ENCODE results near the gene LCE3E. TPM values are rescaled to one million over a fixed set of nuclear protein-coding genes. Genes with fewer than 3 reads are reported as not detected.
"Not testable (repeated sequence)": the region's sequence is repeated elsewhere in the genome, so short reads cannot be mapped to it uniquely, and the experiment has no call there.

Gene LCE3E
- total RNA-seq, 1 donor from 2014 or later: not detected

DNA sequence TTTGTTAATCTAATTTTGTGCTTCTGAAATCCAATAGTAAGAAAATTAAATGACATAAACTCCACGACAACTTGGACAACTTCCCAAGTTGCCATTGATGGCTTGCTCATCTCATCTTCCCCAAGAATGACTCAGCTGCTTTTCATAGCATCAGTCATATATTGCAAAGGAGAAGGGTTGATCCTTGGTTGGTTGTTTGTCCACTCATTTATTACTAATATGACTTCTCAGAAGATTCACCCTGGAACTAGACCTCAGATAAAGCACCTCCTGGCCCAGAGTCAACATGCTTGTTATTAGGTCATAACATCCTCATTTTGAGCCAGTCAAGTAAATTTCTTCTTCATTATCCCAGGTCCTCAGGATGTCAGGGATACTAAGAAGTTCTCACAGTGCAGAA, 16.1 kb upstream of the LCE3E start:
- TF ChIP-seq, protein P1, sequence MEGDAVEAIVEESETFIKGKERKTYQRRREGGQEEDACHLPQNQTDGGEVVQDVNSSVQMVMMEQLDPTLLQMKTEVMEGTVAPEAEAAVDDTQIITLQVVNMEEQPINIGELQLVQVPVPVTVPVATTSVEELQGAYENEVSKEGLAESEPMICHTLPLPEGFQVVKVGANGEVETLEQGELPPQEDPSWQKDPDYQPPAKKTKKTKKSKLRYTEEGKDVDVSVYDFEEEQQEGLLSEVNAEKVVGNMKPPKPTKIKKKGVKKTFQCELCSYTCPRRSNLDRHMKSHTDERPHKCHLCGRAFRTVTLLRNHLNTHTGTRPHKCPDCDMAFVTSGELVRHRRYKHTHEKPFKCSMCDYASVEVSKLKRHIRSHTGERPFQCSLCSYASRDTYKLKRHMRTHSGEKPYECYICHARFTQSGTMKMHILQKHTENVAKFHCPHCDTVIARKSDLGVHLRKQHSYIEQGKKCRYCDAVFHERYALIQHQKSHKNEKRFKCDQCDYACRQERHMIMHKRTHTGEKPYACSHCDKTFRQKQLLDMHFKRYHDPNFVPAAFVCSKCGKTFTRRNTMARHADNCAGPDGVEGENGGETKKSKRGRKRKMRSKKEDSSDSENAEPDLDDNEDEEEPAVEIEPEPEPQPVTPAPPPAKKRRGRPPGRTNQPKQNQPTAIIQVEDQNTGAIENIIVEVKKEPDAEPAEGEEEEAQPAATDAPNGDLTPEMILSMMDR (IDR thresholded peaks at IDR 0.05; ENCODE audit: unreplicated experiment): no peak
- Mint-ChIP-seq H3K27ac (no peak overlapping the region), H3K9me3 (peaks cover 45% of the 10 kb centered on the region), H3K27me3 (ENCODE audit: low read depth) (no peaks in the 10 kb centered on the region), H3K4me1 (no peaks in the 10 kb centered on the region), H3K36me3 (no peaks in the 10 kb centered on the region), H3K4me3 (no peak overlapping the region)
- DNase-seq (ENCODE audit: low spot score in 2 of 2, unreplicated experiment in 2 of 2): no peak

DNA sequence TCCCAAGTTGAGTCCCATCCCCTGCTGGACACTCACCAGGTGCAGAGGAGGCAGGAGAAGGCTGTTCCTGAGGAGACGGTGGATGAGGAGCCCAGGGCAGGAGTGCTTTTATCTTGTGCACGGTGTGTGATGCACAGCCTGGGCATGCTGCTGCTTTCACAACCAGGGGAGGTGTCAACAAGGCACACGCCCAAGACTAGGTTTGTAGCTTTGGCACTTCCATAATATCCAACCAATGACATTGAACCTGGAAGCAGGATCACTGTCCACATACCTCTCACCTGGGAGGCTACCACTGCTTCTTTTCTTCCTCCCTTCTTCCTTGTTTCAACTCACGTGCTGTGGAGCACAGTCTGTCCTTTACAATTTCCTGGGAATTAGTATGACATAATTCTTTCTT, 13.9 kb upstream of the LCE3E start, which contains the start of gene LCE3D:
Gene LCE3D (minus strand): TSS at position 84 of the 400 bp plus-strand sequence. CDS start 580 bp downstream, outside the sequence.
- Mint-ChIP-seq H3K9me3 (peaks cover 55% of the 10 kb centered on the region), H3K4me1 (no peaks in the 10 kb centered on the region), H3K36me3 (no peaks in the 10 kb centered on the region), H3K27me3 (ENCODE audit: low read depth) (no peaks in the 10 kb centered on the region), H3K27ac (no peak within 1 kb of the TSS), H3K4me3 (no peak within 1 kb of the TSS)
- TF ChIP-seq, protein P1 (IDR thresholded peaks at IDR 0.05; ENCODE audit: unreplicated experiment): no peak
- DNase-seq (ENCODE audit: low spot score in 2 of 2, unreplicated experiment in 2 of 2): no peak

DNA sequence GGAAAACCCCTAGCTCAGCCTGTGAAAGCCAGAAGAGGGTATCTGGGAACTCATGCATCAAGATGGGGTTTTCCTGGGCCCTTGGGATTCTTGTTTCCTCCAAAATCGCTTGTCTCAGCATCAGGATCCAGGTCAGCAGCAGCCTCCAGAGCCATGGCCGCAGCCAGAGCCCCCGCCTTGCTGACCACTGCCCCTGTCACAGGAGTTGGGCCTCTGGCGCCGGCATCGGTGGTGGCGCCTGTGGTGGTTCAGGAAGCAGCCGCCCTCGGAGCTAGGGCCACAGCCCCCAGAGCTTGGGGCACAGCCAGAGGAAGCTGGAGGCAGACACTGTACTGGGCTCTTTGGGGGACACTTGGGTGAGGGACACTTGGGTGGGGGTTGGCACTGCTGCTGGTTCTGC, 12.9 kb upstream of the LCE3E start:
- not testable (repeated sequence) for H3K4me1 Mint-ChIP-seq; H3K27me3 Mint-ChIP-seq (ENCODE audit: low read depth); H3K36me3 Mint-ChIP-seq; DNase-seq (ENCODE audit: low spot score in 2 of 2, unreplicated experiment in 2 of 2); H3K27ac Mint-ChIP-seq; H3K4me3 Mint-ChIP-seq
- H3K9me3 Mint-ChIP-seq: peaks cover 64% of the 10 kb centered on the region

DNA sequence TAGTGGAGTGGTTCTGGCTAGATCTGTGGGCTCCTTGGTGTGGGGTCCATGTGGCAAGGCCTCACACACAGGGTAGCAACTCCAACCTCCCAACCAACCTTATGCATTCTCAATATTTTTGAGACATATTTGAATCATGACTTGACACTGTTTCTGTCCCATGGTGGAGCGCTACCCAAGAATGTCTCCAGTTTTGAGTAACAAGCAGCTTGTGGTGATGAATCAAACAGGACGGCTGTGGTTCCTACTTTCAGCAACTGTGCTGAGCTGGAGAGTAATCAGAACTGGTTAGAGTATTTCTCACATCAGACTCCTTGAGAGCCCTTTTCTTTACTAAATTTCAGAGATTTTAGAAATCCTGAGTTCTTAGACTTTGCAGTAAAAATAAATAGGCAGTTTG, 10.6 kb upstream of the LCE3E start:
- Mint-ChIP-seq H3K36me3 (no peaks in the 10 kb centered on the region), H3K27ac (no peak overlapping the region)

GRCh38 chr1:152565535-152566215, 905 bp downstream of the LCE3E start:
- Mint-ChIP-seq H3K36me3 (peaks cover 2% of the 10 kb centered on the region), H3K27me3 (ENCODE audit: low read depth) (no peaks in the 10 kb centered on the region), H3K9me3 (peaks cover 89% of the 10 kb centered on the region), H3K4me3 (no peak overlapping the region), H3K4me1 (no peaks in the 10 kb centered on the region), H3K27ac (no peak overlapping the region)
- no peak for DNase-seq (ENCODE audit: low spot score in 2 of 2, unreplicated experiment in 2 of 2)
- TF ChIP-seq, protein P1 (IDR thresholded peaks at IDR 0.05; ENCODE audit: unreplicated experiment): no peak

More for the DNA sequence above, 10.6 kb upstream of the LCE3E start:
- no peak overlapping the region for H3K4me3 Mint-ChIP-seq
- no peaks in the 10 kb centered on the region for H3K4me1 Mint-ChIP-seq
- H3K27me3 Mint-ChIP-seq (ENCODE audit: low read depth): no peaks in the 10 kb centered on the region
- TF ChIP-seq, protein P1 (IDR thresholded peaks at IDR 0.05; ENCODE audit: unreplicated experiment): no peak
- DNase-seq (ENCODE audit: low spot score in 2 of 2, unreplicated experiment in 2 of 2): no peak
- peaks cover 76% of the 10 kb centered on the region for H3K9me3 Mint-ChIP-seq

DNA sequence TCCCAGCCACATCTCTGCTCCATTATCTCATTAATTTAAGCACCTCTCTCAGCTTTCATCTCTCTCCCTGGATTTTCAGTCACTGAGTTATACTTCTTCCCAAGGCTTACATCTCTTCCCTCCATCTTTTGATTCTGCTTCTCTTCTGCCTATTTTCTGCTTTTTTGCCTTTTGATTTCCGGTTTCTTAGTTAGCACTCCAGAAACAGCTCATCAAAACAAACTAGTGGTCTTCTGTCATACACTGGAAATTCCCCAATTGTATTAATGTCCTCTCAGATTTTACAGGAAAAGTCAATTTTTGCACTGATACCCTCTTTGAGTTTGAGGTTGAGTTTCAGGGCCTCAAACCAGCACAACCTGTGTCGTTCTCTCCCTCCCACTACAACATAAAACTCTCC, 1.5 kb downstream of the LCE3E start:
- Mint-ChIP-seq H3K9me3 (peaks cover 86% of the 10 kb centered on the region), H3K4me3 (no peak overlapping the region), H3K27me3 (ENCODE audit: low read depth) (no peaks in the 10 kb centered on the region), H3K27ac (no peak overlapping the region), H3K36me3 (peaks cover 2% of the 10 kb centered on the region), H3K4me1 (no peaks in the 10 kb centered on the region)
- TF ChIP-seq, protein P1 (IDR thresholded peaks at IDR 0.05; ENCODE audit: unreplicated experiment): no peak
- DNase-seq (ENCODE audit: low spot score in 2 of 2, unreplicated experiment in 2 of 2): no peak

DNA sequence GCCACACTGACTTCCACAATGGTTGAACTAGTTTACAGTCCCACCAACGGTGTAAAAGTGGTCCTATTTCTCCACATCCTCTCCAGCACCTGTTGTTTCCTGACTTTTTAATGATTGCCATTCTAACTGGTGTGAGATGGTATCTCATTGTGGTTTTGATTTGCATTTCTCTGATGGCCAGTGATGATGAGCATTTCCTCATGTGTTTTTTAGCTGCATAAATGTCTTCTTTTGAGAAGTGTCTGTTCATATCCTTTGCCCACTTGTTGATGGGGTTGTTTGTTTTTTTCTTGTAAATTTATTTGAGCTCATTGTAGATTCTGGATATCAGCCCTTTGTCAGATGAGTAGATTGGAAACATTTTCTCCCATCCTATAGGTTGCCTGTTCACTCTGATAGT, 18.2 kb downstream of the LCE3E start:
- peaks cover 52% of the 10 kb centered on the region for H3K9me3 Mint-ChIP-seq
- not testable (repeated sequence) for H3K27me3 Mint-ChIP-seq (ENCODE audit: low read depth); H3K36me3 Mint-ChIP-seq; H3K4me1 Mint-ChIP-seq; H3K27ac Mint-ChIP-seq; H3K4me3 Mint-ChIP-seq; DNase-seq (ENCODE audit: low spot score in 2 of 2, unreplicated experiment in 2 of 2)

All from mesothelial cell of epicardium (in vitro differentiated cells).